ENCODE data around the gene SLC39A6.
A peak's percentile ranks its signal among the peaks of the same experiment; 100 is the strongest.
"Not testable (repeated sequence)": the region's sequence is repeated elsewhere in the genome, so short reads cannot be mapped to it uniquely, and the experiment has no call there.

SLC39A6 gene

GRCh38 chr18:36073676-36074075 is 55.5 kb downstream of the SLC39A6 start:
- POLR2A ChIA-PET: no interaction called here
- Histone ChIP-seq H3K4me1 (ENCODE audit: control insufficient read depth, insufficient read depth, low read length) (no peaks in the 10 kb centered on the region), H3K4me3 (ENCODE audit: low read depth, low read length) (no peak overlapping the region), H3K27ac (ENCODE audit: extremely low read depth, low read depth, low read length) (no peak overlapping the region), H3K36me3 (ENCODE audit: control insufficient read depth in 2 of 2, insufficient read depth in 1 of 2, low read length in 2 of 2) (no peaks in the 10 kb centered on the region), H3K9me3 (ENCODE audit: control insufficient read depth, insufficient read depth, low read depth, low read length) (no peaks in the 10 kb centered on the region)
- CTCF ChIA-PET: interaction anchor here (0.7 to 1.3 kb wide), 3 partner anchors 56 to 695 kb away, joined by 3 to 5 read pairs (median 4); no protein-coding TSS in a partner anchor
- TF ChIP-seq, protein P1, sequence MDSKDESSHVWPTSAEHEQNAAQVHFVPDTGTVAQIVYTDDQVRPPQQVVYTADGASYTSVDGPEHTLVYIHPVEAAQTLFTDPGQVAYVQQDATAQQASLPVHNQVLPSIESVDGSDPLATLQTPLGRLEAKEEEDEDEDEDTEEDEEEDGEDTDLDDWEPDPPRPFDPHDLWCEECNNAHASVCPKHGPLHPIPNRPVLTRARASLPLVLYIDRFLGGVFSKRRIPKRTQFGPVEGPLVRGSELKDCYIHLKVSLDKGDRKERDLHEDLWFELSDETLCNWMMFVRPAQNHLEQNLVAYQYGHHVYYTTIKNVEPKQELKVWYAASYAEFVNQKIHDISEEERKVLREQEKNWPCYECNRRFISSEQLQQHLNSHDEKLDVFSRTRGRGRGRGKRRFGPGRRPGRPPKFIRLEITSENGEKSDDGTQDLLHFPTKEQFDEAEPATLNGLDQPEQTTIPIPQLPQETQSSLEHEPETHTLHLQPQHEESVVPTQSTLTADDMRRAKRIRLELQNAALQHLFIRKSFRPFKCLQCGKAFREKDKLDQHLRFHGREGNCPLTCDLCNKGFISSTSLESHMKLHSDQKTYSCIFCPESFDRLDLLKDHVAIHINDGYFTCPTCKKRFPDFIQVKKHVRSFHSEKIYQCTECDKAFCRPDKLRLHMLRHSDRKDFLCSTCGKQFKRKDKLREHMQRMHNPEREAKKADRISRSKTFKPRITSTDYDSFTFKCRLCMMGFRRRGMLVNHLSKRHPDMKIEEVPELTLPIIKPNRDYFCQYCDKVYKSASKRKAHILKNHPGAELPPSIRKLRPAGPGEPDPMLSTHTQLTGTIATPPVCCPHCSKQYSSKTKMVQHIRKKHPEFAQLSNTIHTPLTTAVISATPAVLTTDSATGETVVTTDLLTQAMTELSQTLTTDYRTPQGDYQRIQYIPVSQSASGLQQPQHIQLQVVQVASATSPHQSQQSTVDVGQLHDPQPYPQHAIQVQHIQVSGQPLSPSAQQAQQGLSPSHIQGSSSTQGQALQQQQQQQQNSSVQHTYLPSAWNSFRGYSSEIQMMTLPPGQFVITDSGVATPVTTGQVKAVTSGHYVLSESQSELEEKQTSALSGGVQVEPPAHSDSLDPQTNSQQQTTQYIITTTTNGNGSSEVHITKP (tag by site-specific recombination; IDR thresholded peaks at IDR 0.05): peak; percentile 49; the same call in 1 of the 2 replicates
- TF ChIP-seq ZNF473 (tag by site-specific recombination; IDR thresholded peaks at IDR 0.05): no peak

GRCh38 chr18:36072406-36072805 is 56.7 kb downstream of the SLC39A6 start:
- H3K36me3 ChIP-seq (ENCODE audit: control insufficient read depth in 2 of 2, insufficient read depth in 1 of 2, low read length in 2 of 2); H3K9me3 ChIP-seq (ENCODE audit: control insufficient read depth, insufficient read depth, low read depth, low read length); H3K27ac ChIP-seq (ENCODE audit: extremely low read depth, low read depth, low read length); POLR2A ChIA-PET; H3K4me1 ChIP-seq (ENCODE audit: control insufficient read depth, insufficient read depth, low read length); H3K4me3 ChIP-seq (ENCODE audit: low read depth, low read length): not testable (repeated sequence)
- CTCF ChIA-PET: interaction anchor here (0.6 kb wide), 1 partner anchor 18 kb away, joined by 3 read pairs; no protein-coding TSS in a partner anchor

- Histone ChIP-seq H3K9me3 (ENCODE audit: control insufficient read depth, insufficient read depth, low read depth, low read length) (no peaks in the 10 kb centered on the region), H3K4me1 (ENCODE audit: control insufficient read depth, insufficient read depth, low read length) (no peaks in the 10 kb centered on the region), H3K4me3 (ENCODE audit: low read depth, low read length) (peak within 1 kb of the TSS; percentile 93), H3K36me3 (ENCODE audit: control insufficient read depth in 2 of 2, insufficient read depth in 1 of 2, low read length in 2 of 2) (peaks cover 0 to 12% of the 10 kb centered on the region in 2 experiments; a peak in 1 of 3 replicates), H3K27ac (ENCODE audit: extremely low read depth, low read depth, low read length) (peak within 1 kb of the TSS; percentile 78)
- ChIA-PET POLR2A (interaction anchor here (0.9 to 1.5 kb wide), 5 partner anchors 33 to 95 kb away, joined by 3 to 6 read pairs (median 4); partner anchors contain the start of genes ELP2 and RMP24), CTCF (interaction anchor here (1.3 to 2.3 kb wide), 3 partner anchors 29 to 63 kb away, joined by 3 to 7 read pairs (median 6); no protein-coding TSS in a partner anchor)
- TF ChIP-seq KLF1 (tag by site-specific recombination; IDR thresholded peaks at IDR 0.05) (peak; percentile 86), ZNF335 (tag by site-specific recombination; conservative IDR thresholded peaks at IDR 0.05) (peak; percentile 66), SP3 (tag by site-specific recombination; IDR thresholded peaks at IDR 0.05) (peak; percentile 92), ZNF600 (tag by site-specific recombination; IDR thresholded peaks at IDR 0.05) (peak; percentile 77), ZNF426 (tag by site-specific recombination; IDR thresholded peaks at IDR 0.05) (no peak), ZNF202 (tag by site-specific recombination; IDR thresholded peaks at IDR 0.05; ENCODE audit: borderline replicate concordance) (no peak), PBX3 (CRISPR knock-in tag; IDR thresholded peaks at IDR 0.05) (peak; percentile 72; the same call in 1 of the 2 replicates), ZNF791 (tag by site-specific recombination; IDR thresholded peaks at IDR 0.05) (no peak), ZNF423 (tag by site-specific recombination; IDR thresholded peaks at IDR 0.05) (no peak), ZNF792 (tag by site-specific recombination; IDR thresholded peaks at IDR 0.05) (0 out of 2 replicates have a peak, but pooled peaks have one; percentile 33), ZNF501 (tag by site-specific recombination; IDR thresholded peaks at IDR 0.05) (peak; percentile 96), ZNF624 (tag by site-specific recombination; IDR thresholded peaks at IDR 0.05) (no peak), ZNF670 (tag by site-specific recombination; IDR thresholded peaks at IDR 0.05; ENCODE audit: low read depth) (no peak), ZNF645 (tag by site-specific recombination; IDR thresholded peaks at IDR 0.05) (no peak), TRIM28 (IDR thresholded peaks at IDR 0.05; ENCODE audit: borderline replicate concordance, low read length) (peak; percentile 67), ZNF473 (tag by site-specific recombination; IDR thresholded peaks at IDR 0.05) (no peak)
- TF ChIP-seq, protein P2, sequence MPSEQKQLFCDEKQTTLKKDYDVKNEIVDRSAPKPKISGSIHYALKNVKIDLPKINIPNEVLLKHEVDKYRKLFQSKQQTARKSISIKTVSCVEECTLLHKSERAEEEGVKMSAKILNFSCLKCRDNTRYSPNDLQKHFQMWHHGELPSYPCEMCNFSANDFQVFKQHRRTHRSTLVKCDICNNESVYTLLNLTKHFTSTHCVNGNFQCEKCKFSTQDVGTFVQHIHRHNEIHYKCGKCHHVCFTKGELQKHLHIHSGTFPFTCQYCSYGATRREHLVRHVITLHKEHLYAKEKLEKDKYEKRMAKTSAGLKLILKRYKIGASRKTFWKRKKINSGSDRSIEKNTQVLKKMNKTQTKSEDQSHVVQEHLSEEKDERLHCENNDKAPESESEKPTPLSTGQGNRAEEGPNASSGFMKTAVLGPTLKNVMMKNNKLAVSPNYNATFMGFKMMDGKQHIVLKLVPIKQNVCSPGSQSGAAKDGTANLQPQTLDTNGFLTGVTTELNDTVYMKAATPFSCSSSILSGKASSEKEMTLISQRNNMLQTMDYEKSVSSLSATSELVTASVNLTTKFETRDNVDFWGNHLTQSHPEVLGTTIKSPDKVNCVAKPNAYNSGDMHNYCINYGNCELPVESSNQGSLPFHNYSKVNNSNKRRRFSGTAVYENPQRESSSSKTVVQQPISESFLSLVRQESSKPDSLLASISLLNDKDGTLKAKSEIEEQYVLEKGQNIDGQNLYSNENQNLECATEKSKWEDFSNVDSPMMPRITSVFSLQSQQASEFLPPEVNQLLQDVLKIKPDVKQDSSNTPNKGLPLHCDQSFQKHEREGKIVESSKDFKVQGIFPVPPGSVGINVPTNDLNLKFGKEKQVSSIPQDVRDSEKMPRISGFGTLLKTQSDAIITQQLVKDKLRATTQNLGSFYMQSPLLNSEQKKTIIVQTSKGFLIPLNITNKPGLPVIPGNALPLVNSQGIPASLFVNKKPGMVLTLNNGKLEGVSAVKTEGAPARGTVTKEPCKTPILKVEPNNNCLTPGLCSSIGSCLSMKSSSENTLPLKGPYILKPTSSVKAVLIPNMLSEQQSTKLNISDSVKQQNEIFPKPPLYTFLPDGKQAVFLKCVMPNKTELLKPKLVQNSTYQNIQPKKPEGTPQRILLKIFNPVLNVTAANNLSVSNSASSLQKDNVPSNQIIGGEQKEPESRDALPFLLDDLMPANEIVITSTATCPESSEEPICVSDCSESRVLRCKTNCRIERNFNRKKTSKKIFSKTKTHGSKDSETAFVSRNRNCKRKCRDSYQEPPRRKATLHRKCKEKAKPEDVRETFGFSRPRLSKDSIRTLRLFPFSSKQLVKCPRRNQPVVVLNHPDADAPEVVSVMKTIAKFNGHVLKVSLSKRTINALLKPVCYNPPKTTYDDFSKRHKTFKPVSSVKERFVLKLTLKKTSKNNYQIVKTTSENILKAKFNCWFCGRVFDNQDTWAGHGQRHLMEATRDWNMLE (tag by site-specific recombination; conservative IDR thresholded peaks at IDR 0.05; ENCODE audit: low read depth): peak; percentile 79
Observed at GRCh38 chr18:36067055-36067957, 61.8 kb downstream of the SLC39A6 start, which contains the start of gene RPRD1A. TSS of gene RPRD1A (minus strand) at chr18:36067559. CDS start at chr18:36067404, 155 bp downstream.
